Activated T-helper 17 cell treated with anti-CD3 and anti-CD28 coated beads, Interleukin-2, amount 50 U/mL, for 72 hours (primary cell): ENCODE results near the gene MEGF9. TPM values are rescaled to one million over a fixed set of nuclear protein-coding genes. Genes with fewer than 3 reads are reported as not detected.
"Not testable (repeated sequence)": the region's sequence is repeated elsewhere in the genome, so short reads cannot be mapped to it uniquely, and the experiment has no call there.

Source experiments
- ATAC-seq: fragments of 150-1000 bp; cut with Tn5 transposase; replicated peaks from 2 replicates; pipeline ENCODE4 v1.10.0; 2021; ENCODE audit warnings: mild to moderate bottlenecking, moderate library complexity
- H3K27ac Mint-ChIP-seq: one replicate; pipeline ENCODE4 v1.8.0; 2022; ENCODE audit warnings: mixed read lengths
- H3K27me3 Mint-ChIP-seq: one replicate; pipeline ENCODE4 v1.8.0; 2022; ENCODE audit warnings: mixed read lengths
- H3K36me3 Mint-ChIP-seq: one replicate; pipeline ENCODE4 v1.8.0; 2022; ENCODE audit warnings: low read depth, mild to moderate bottlenecking, mixed read lengths
- H3K4me1 Mint-ChIP-seq: one replicate; pipeline ENCODE4 v1.8.0; 2022; ENCODE audit warnings: mixed read lengths
- H3K4me3 Mint-ChIP-seq: one replicate; pipeline ENCODE4 v1.8.0; 2022; ENCODE audit warnings: mild to moderate bottlenecking, mixed read lengths
- H3K9me3 Mint-ChIP-seq: one replicate; pipeline ENCODE4 v1.8.0; 2022; ENCODE audit warnings: mixed read lengths
- total RNA-seq, 2 donors: library from RNA; stranded (reverse); gene quantifications; one replicate each; pipeline ENCODE4 v1.2.3, GENCODE V29; 2022

MEGF9 gene
- total RNA-seq, 2 donors from 2014 or later: 3.3 to 4.1 TPM

- H3K27ac Mint-ChIP-seq: no peak overlapping the region
- H3K9me3 Mint-ChIP-seq: no peaks in the 10 kb centered on the region
- ATAC-seq: no peak
- peaks cover 10% of the 10 kb centered on the region for H3K4me1 Mint-ChIP-seq
- peaks cover 86% of the 10 kb centered on the region for H3K36me3 Mint-ChIP-seq
- H3K27me3 Mint-ChIP-seq: no peaks in the 10 kb centered on the region
- H3K4me3 Mint-ChIP-seq: no peak overlapping the region
Observed at GRCh38 chr9:120559546-120559945, 154.7 kb downstream of the MEGF9 start.

- no peak overlapping the region for H3K4me3 Mint-ChIP-seq
- H3K36me3 Mint-ChIP-seq: peaks cover 85% of the 10 kb centered on the region
- no peak for ATAC-seq
- H3K27ac Mint-ChIP-seq: no peak overlapping the region
- H3K4me1 Mint-ChIP-seq: peaks cover 10% of the 10 kb centered on the region
- H3K27me3 Mint-ChIP-seq: no peaks in the 10 kb centered on the region
- H3K9me3 Mint-ChIP-seq: no peaks in the 10 kb centered on the region
Observed at GRCh38 chr9:120558454-120558853, 155.8 kb downstream of the MEGF9 start.

- H3K4me3 Mint-ChIP-seq: no peak overlapping the region
- H3K36me3 Mint-ChIP-seq: peaks cover 84% of the 10 kb centered on the region
- no peak for ATAC-seq
- H3K9me3 Mint-ChIP-seq: no peaks in the 10 kb centered on the region
- peaks cover under 1% of the 10 kb centered on the region for H3K4me1 Mint-ChIP-seq
- H3K27me3 Mint-ChIP-seq: no peaks in the 10 kb centered on the region
- H3K27ac Mint-ChIP-seq: no peak overlapping the region
Observed at GRCh38 chr9:120557205-120557604, 157.1 kb downstream of the MEGF9 start.

GRCh38 chr9:120556775-120557174 lies 157.5 kb downstream of the MEGF9 start:
- no peaks in the 10 kb centered on the region for H3K9me3 Mint-ChIP-seq
- no peaks in the 10 kb centered on the region for H3K4me1 Mint-ChIP-seq
- ATAC-seq: no peak
- no peaks in the 10 kb centered on the region for H3K27me3 Mint-ChIP-seq
- no peak overlapping the region for H3K27ac Mint-ChIP-seq
- H3K36me3 Mint-ChIP-seq: peaks cover 82% of the 10 kb centered on the region
- H3K4me3 Mint-ChIP-seq: no peak overlapping the region

GRCh38 chr9:120555839-120556238 lies 158.4 kb downstream of the MEGF9 start:
- Mint-ChIP-seq H3K27me3 (no peaks in the 10 kb centered on the region), H3K9me3 (no peaks in the 10 kb centered on the region), H3K4me3 (no peak overlapping the region), H3K27ac (no peak overlapping the region), H3K36me3 (peaks cover 82% of the 10 kb centered on the region), H3K4me1 (no peaks in the 10 kb centered on the region)
- ATAC-seq: no peak

GRCh38 chr9:120552210-120552704 lies 162.0 kb downstream of the MEGF9 start:
- H3K27ac Mint-ChIP-seq, H3K9me3 Mint-ChIP-seq, H3K4me3 Mint-ChIP-seq, H3K27me3 Mint-ChIP-seq, H3K4me1 Mint-ChIP-seq, ATAC-seq: not testable (repeated sequence)
- peaks cover 93% of the 10 kb centered on the region for H3K36me3 Mint-ChIP-seq

Other genes with a start within 250 kb of the MEGF9 start
- 10 to 100 TPM; 65.9 to 68.4 TPM for gene CDK5RAP2, start 134.3 kb downstream of the MEGF9 start, total RNA-seq
- 10 to 100 TPM; 50.4 to 87.8 TPM for gene FBXW2, start 78.9 kb upstream of the MEGF9 start, total RNA-seq
- 10 to 100 TPM; 60.2 to 62.8 TPM for gene PSMD5, start 128.5 kb upstream of the MEGF9 start, total RNA-seq
- gene PHF19, start 162.7 kb upstream of the MEGF9 start, total RNA-seq: 100 to 1,000 TPM; 236 to 258 TPM
- gene TRAF1, start 212.3 kb upstream of the MEGF9 start, total RNA-seq: 100 to 1,000 TPM in 1 of 2 donors, 10 to 100 TPM in 1; 71.4 to 164 TPM